ENCODE measurements around the gene KCNK7.
"Not testable (repeated sequence)": the region's sequence is repeated elsewhere in the genome, so short reads cannot be mapped to it uniquely, and the experiment has no call there.

KCNK7 gene, protein sequence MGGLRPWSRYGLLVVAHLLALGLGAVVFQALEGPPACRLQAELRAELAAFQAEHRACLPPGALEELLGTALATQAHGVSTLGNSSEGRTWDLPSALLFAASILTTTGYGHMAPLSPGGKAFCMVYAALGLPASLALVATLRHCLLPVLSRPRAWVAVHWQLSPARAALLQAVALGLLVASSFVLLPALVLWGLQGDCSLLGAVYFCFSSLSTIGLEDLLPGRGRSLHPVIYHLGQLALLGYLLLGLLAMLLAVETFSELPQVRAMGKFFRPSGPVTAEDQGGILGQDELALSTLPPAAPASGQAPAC

DNA sequence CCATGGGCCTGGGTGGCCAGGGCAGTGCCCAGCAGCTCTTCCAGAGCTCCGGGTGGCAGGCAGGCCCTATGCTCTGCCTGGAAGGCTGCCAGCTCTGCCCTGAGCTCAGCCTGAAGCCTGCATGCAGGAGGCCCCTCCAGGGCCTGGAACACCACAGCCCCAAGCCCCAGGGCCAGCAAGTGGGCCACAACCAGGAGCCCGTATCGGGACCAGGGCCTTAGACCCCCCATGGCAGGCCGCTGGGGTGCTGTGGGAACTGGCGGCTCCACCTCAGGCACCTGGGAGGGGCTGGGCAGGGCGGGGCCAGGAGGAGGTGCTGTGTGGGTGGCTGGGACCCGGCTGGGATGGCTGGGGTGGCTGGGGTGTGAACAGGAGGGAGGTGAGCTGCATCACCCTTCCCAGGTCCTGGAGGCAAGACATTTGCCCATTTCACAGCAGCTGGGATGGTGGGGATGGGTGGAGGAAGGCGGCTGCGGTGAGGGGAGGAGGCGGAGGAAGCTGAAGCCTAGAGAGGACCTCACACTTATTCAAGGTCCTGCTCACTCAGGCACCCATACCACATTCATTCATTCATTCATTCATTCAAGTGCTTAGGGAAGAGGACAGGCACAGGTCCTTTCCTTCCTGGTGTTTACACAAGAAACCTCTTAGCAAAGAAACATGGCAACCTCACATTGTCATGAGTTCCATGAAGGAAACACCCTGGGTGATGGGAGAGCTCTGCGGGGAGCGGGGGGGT is at the start of gene KCNK7:
TSS of gene KCNK7 (minus strand) at position 258 of the 739 bp plus-strand sequence. CDS start at position 230, 28 bp downstream.
- DNase-seq, result no peak

- DNase-seq, result no peak
These were observed 49.2 kb upstream of the KCNK7 start for GRCh38 chr11:65644837-65645236.

GRCh38 chr11:65643971-65644370 is 48.4 kb upstream of the KCNK7 start:
- no peak for DNase-seq

GRCh38 chr11:65642014-65642671 is 46.5 kb upstream of the KCNK7 start:
- no peak for DNase-seq

DNA sequence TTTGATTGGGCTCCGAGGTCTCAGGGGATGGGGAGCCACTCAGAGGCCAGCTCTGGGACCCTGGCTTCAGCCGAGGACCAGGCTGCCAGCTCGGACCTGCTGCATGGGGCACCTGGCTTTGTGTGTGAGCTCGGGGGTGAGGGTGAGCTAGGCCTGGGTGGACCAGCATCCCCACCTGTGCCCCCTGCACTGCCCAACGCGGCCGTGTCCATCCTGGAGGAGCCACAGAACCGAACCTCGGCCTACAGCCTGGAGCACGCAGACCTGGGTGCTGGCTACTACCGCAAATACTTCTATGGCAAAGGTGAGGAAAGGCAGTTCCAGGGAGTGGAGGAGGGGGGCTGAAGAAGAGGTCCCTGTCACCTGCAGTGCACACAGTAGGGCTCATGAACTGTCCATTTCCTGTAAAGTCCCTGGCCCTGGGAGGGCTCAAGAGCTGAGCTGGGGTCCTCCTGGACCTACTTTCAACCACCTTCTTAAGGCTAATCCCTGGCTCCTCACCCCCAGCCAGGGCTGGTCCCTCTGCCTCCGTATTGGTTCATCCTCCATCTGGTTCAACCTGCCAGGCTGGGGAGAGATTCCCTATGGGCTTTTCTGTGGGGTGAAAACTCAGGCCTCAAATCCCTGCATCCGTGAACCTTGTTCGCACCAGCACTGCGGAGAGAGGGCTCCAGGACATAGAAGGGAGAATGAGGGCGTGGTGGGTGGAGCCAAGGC is 45.9 kb upstream of the KCNK7 start:
- no peak for DNase-seq

DNA sequence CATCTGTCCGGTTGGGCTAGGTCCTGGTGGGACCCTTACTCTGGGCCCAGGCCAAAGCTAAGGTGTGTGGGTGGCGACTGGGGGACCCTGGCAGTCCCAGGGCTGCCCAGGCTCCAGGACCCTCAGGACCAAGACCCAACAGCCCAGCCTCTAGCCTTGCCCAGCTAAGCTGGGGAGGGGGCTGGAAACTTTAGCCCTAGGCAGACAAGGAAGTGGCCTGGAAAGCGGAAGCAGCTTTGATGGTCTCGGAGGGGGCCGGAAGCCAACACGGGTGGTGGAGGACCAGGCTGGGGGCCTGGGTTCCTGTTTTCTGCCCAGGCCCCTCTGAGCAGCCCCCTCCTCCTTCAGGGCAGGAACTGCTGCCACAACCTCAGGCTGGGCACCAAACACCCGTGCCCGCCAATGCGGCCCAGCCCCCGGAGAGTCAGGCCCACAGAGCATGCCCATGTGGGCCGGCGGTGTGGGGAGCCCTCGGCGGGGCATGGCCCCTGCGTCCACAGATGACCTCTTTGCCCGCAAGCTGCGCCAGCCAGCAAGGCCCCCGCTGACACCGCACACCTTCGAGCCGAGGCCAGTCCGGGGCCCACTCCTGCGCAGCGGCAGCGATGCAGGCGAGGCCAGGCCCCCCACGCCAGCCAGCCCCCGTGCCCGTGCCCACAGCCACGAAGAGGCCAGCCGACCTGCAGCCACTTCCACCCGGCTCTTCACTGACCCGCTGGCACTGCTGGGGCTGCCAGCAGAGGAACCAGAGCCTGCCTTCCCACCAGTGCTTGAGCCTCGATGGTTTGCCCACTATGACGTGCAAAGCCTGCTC is 45.1 kb upstream of the KCNK7 start:
- DNase-seq, result peak; percentile 79

GRCh38 chr11:65639623-65640482 is 44.3 kb upstream of the KCNK7 start:
- DNase-seq, result peak; percentile 84

GRCh38 chr11:65639228-65639597 is 43.6 kb upstream of the KCNK7 start:
- not testable (repeated sequence) for DNase-seq

GRCh38 chr11:65637794-65638419 is 42.3 kb upstream of the KCNK7 start, which contains the start of gene SIPA1:
TSS of gene SIPA1 (plus strand) at chr11:65638101. CDS start at chr11:65640922, 2,821 bp downstream.
- peak; percentile 91 for DNase-seq

DNA sequence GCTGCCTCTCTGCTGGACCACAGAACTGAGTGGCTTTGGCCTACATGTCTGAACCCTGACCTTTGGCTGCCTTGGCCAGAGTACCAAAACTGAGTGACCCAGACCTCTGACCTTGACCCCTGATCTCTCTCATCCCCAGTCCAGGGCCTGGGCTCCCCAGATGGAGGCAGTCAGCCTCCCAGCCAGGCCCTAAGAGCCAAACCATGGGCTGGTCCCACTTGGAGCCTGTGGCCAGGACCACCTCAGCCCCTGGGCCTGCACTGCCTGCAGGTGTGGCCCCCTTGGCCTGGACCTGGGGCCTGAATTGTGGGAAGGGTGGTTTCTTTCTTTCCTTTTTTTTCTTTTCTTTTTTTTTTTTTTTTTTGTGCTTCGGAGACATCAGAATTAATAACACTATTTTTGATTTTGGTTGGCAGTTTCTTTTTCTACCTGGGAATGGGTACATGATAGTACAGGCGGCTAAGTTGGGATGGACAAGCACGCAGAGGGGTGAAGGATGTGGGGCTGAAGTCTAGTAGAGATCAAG is 41.5 kb upstream of the KCNK7 start:
- DNase-seq, result no peak

DNA sequence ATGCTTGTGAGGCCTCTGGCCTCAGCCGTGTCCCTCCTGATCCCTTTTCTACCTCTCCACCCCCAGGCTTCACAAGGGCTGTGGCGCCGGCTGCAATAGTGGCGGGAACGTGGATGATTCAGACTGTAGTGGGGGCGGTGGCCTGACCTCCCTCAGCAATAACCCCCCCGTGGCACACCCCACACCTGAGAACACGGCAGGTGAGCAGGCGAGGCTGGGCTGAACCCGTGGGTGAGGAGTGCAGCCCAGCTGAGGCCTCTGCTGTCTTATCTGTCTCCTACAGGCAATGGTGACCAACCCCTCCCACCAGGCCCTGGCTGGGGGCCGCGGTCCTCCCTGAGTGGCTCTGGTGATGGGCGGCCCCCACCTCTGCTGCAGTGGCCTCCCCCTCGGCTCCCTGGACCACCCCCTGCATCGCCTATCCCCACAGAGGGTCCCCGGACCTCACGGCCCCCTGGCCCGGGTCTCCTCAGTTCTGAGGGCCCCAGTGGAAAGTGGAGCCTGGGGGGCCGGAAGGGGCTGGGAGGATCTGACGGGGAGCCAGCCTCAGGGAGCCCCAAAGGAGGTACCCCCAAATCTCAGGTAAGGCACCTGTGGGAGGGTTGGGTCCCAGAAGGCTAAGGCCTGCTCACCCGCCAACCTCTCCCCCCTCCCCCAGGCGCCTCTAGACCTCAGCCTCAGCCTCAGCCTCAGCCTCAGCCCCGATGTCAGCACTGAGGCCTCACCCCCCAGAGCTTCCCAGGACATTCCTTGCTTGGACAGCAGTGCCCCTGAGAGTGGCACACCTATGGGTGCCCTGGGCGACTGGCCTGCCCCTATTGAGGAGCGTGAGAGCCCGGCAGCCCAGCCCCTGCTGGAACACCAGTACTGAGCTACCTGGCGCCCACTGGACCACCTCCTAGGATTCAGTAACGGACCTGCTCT is 40.8 kb upstream of the KCNK7 start:
- no peak for DNase-seq

DNA sequence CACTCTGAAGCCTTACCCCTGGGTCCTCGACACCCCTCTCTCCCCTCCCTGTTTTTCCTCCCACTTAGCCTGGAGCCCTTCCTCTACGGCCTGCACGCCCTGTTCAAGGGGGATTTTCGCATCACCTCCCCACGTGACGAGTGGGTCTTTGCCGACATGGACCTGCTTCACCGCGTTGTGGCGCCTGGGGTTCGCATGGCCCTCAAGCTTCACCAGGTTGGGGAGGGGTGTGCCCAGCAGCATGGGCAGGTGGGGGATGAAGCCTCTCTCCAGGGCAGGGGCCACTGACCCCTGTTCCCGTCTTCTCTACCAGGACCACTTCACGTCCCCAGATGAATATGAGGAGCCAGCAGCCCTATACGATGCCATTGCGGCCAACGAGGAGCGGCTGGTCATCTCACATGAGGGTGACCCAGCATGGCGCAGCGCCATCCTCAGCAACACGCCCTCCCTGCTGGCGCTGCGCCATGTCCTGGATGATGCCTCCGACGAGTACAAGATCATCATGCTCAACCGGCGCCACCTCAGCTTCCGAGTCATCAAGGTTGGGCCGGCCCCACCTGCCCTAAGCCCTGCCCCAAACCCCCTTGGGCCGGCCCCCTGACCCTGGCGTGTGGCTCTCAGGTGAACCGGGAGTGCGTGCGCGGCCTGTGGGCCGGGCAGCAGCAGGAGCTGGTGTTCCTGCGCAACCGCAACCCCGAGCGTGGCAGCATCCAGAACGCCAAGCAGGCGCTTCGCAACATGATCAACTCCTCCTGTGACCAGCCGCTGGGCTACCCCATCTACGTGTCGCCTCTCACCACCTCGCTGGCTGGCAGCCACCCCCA is 39.5 kb upstream of the KCNK7 start:
- DNase-seq, result no peak

DNA sequence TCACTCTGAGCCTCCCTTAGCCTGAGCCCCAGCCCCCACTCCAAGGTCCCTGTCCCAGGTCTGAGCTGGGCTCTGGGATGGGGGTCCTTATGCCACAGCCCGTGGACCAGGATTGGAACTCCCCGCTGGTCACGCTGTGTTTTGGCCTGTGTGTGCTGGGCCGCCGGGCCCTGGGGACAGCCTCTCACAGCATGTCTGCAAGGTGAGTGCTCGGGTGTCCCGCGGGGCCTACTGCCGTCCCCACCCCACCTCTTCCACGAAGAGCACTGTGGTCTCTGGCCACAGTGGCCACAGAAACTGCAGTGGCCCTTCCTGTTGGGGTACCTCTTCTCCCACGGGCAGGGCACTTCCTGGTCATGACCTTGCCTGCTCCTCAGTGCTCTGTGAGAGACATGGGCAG is 38.8 kb upstream of the KCNK7 start:
- DNase-seq, result no peak

- DNase-seq, result no peak
These were observed 38.5 kb upstream of the KCNK7 start for GRCh38 chr11:65634109-65634436.

GRCh38 chr11:65633390-65634108 is 37.9 kb upstream of the KCNK7 start:
- no peak for DNase-seq

DNA sequence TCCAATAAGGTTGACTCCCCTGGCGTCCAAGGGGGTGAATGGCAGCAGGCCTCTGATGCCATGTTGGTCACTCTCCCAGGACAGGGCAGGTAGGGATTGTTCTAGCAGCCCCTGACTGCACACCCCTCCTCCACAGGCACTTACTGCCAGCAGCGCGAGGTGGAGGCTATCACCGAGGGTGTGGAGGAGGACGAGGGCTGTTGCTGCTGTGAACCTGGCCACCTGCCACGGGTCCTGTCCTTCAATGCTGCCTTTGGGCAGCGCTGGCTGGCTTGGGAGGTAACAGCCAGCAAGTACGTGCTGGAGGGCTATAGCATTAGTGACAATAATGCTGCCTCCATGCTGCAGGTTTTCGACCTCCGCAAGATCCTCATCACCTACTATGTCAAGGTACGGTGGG is 34.6 kb upstream of the KCNK7 start:
- no peak for DNase-seq

DNA sequence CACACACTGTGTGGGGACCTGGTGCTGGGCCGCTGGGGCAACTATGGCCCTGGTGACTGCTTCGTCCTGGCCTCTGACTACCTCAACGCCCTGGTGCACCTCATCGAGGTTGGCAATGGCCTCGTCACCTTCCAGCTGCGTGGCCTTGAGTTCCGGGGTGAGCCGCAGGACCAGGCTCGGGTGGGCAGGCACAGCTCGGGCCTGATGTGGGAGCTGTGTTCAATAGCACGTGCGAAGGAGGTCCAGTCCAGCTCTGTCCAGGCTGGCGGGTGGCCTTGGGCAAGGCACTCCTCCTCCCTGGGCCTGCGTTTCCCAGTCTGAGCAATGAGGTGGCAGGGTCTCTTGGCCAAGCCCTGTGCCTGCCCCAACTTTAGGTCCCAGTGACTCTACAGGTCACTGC is 34.0 kb upstream of the KCNK7 start:
- no peak for DNase-seq

- DNase-seq, result no peak
These were observed 31.6 kb upstream of the KCNK7 start for GRCh38 chr11:65627202-65627601.

All from activated effector memory CD4-positive, alpha-beta T cell treated with anti-CD3 and anti-CD28 coated beads, Interleukin-2, amount 50 U/mL, for 16 hours (primary cell).